Cardiac septum (tissue), 1 donor: ENCODE measurements around the gene ADAMTS6. TPM values are rescaled to one million over a fixed set of nuclear protein-coding genes. Genes with fewer than 3 reads are reported as not detected.

ENCODE experiments used
- total RNA-seq: library from RNA; stranded (reverse); fragmentation: NEBNext Ultra II Directional; extraction: Animal tissue kit (Norgen Biotek cat#: 25700); gene quantifications from one replicate; pipeline ENCODE4 v1.2.1, GENCODE V29; 2021
- donor health status: DM: no; HTN: no; CAD: no.

The ADAMTS6 gene
- total RNA-seq, 1 donor from 2014 or later = 1.9 TPM

Other genes starting within 250 kb of the ADAMTS6 start
- gene CENPK, start 81.2 kb upstream of the ADAMTS6 start, total RNA-seq = 0.73 TPM
- 19.3 TPM for gene PPWD1, start 81.4 kb upstream of the ADAMTS6 start, total RNA-seq
- gene TRIM23, start 142.4 kb upstream of the ADAMTS6 start, total RNA-seq = 18.5 TPM
- 1.7 TPM for gene SHLD3, start 143.1 kb upstream of the ADAMTS6 start, total RNA-seq
- gene TRAPPC13, start 143.1 kb upstream of the ADAMTS6 start, total RNA-seq = 18.9 TPM
- 9.5 TPM for gene SGTB, start 240.2 kb upstream of the ADAMTS6 start, total RNA-seq
- gene NLN, start 240.3 kb upstream of the ADAMTS6 start, total RNA-seq = 17.2 TPM